Neural cell (in vitro differentiated cells): ENCODE measurements around the gene WNK2. TPM values are rescaled to one million over a fixed set of nuclear protein-coding genes. Genes with fewer than 3 reads are reported as not detected.
A peak's percentile ranks its signal among the peaks of the same experiment; 100 is the strongest.

ENCODE experiments used
- H2AFZ ChIP-seq: fragments of 200-600, 300-800 bp; sonication (generic), shearing (Covaris generic); 2 replicates; pipeline ENCODE4 v1.6.0; 2014; ENCODE audit warnings: low read depth, mild to moderate bottlenecking, antibody characterized with exemption, low read length, moderate library complexity
- H3F3A ChIP-seq: fragments of 200-600 bp; shearing (Covaris generic); 2 replicates; pipeline ENCODE4 v1.6.1; 2016; ENCODE audit warnings: mild to moderate bottlenecking, moderate library complexity, mixed read lengths, antibody characterized with exemption, low read length; ENCODE audit not compliant: insufficient read depth, poor library complexity, severe bottlenecking
- H3K27ac ChIP-seq: fragments of 200-600, 300-800 bp; sonication (generic), shearing (Covaris generic); 2 replicates; pipeline ENCODE4 v1.5.1; 2014; ENCODE audit warnings: mild to moderate bottlenecking, low read length, moderate library complexity
- H3K27me3 ChIP-seq: fragments of 300-800, 200-600 bp; sonication (generic), shearing (Covaris generic); 2 replicates; pipeline ENCODE4 v1.6.0; 2014; ENCODE audit warnings: mild to moderate bottlenecking, low read depth, low read length, moderate library complexity; ENCODE audit not compliant: insufficient read depth
- H3K36me3 ChIP-seq: fragments of 300-800, 200-600 bp; sonication (generic), shearing (Covaris generic); 2 replicates; pipeline ENCODE4 v1.5.1; 2014; ENCODE audit warnings: mild to moderate bottlenecking, antibody characterized with exemption, low read length, moderate library complexity; ENCODE audit not compliant: insufficient read depth
- H3K4me2 ChIP-seq: fragments of 300-800, 200-600 bp; sonication (generic), shearing (Covaris generic); 2 replicates; pipeline ENCODE4 v1.6.0; 2014; ENCODE audit warnings: mild to moderate bottlenecking, low read length
- H3K4me3 ChIP-seq: fragments of 300-800, 200-600 bp; sonication (generic), shearing (Covaris generic); 2 replicates; pipeline ENCODE4 v1.5.1; 2014; ENCODE audit warnings: mild to moderate bottlenecking, low read length, moderate library complexity
- H3K79me2 ChIP-seq: fragments of 200-600 bp; shearing (Covaris generic); replicated peaks from 2 replicates; pipeline ENCODE4 v1.6.0; 2014; ENCODE audit warnings: mild to moderate bottlenecking, low read length, moderate library complexity; ENCODE audit not compliant: insufficient read depth
- H3K9ac ChIP-seq: fragments of 300-800, 200-600 bp; sonication (generic), shearing (Covaris generic); 2 replicates; pipeline ENCODE4 v1.6.1; 2016; ENCODE audit warnings: mild to moderate bottlenecking, low read length, mixed read lengths
- H3K9me2 ChIP-seq: fragments of 200-600 bp; shearing (Covaris generic); 2 replicates; pipeline ENCODE4 v1.6.1; 2016; ENCODE audit warnings: mild to moderate bottlenecking, low read length, mixed read lengths; ENCODE audit not compliant: insufficient read depth
- H3K9me3 ChIP-seq: fragments of 200-600, 300-800 bp; sonication (generic), shearing (Covaris generic); 2 replicates; pipeline ENCODE4 v1.6.1; 2016; ENCODE audit warnings: mild to moderate bottlenecking, mixed run types, low read length, moderate library complexity, mixed read lengths
- H4K20me1 ChIP-seq: fragments of 200-600 bp; shearing (Covaris generic); 2 replicates; pipeline ENCODE4 v1.6.1; 2016; ENCODE audit warnings: mild to moderate bottlenecking, mixed run types; ENCODE audit not compliant: insufficient read depth
- CTCF ChIP-seq: fragments of 450-650 bp; IDR thresholded peaks from 2 replicates; pipeline ENCODE4 v1.5.1; 2014; ENCODE audit warnings: antibody characterized with exemption, mild to moderate bottlenecking, moderate library complexity; ENCODE audit not compliant: poor library complexity, severe bottlenecking
- EP300 ChIP-seq: fragments of 450-650 bp; conservative IDR thresholded peaks from 2 replicates; pipeline ENCODE4 v1.6.1; 2014; ENCODE audit warnings: antibody characterized with exemption, mild to moderate bottlenecking, moderate library complexity; ENCODE audit not compliant: poor library complexity, severe bottlenecking
- EZH2 ChIP-seq: fragments of 200-600, 300-800 bp; shearing (Covaris generic), sonication (generic); IDR thresholded peaks from 2 replicates; pipeline ENCODE4 v1.6.1; 2014; ENCODE audit warnings: antibody characterized with exemption, low read length, borderline replicate concordance, mild to moderate bottlenecking; ENCODE audit not compliant: insufficient read depth, poor library complexity, severe bottlenecking
- MXI1 ChIP-seq: fragments of 450-650 bp; conservative IDR thresholded peaks from 2 replicates; pipeline ENCODE4 v1.6.1; 2014; ENCODE audit warnings: antibody characterized with exemption, mild to moderate bottlenecking; ENCODE audit not compliant: poor library complexity, severe bottlenecking
- POLR2AphosphoS5 ChIP-seq: IDR thresholded peaks from 2 replicates; pipeline ENCODE4 v1.6.1; 2012
- RAD21 ChIP-seq: fragments of 450-650 bp; conservative IDR thresholded peaks from 2 replicates; pipeline ENCODE4 v1.6.1; 2014; ENCODE audit warnings: antibody characterized with exemption, mild to moderate bottlenecking, moderate library complexity
- REST ChIP-seq: IDR thresholded peaks from 2 replicates; pipeline ENCODE4 v1.6.1; 2012; ENCODE audit warnings: borderline replicate concordance
- SMC3 ChIP-seq: fragments of 450-650 bp; conservative IDR thresholded peaks from 2 replicates; pipeline ENCODE4 v1.6.1; 2014; ENCODE audit warnings: antibody characterized with exemption, mild to moderate bottlenecking, moderate library complexity; ENCODE audit not compliant: poor library complexity
- TAF1 ChIP-seq: IDR thresholded peaks from 2 replicates; pipeline ENCODE4 v1.6.1; 2012; ENCODE audit warnings: low read depth
- polyA plus RNA-seq: library from polyadenylated mRNA; depleted of rRNA; stranded (reverse); fragments of >200 nt; gene quantifications from 2 replicates; pipeline ENCODE4 v1.2.3, GENCODE V29; 2014

The WNK2 gene
- polyA plus RNA-seq, 1 donor from 2014 or later: 37.1 TPM

GRCh38 chr9:93184432-93185265 lies 710 bp downstream of the WNK2 start:
- Histone ChIP-seq H2AFZ (peak overlapping the region; percentile 40), H3K27ac (peak overlapping the region; percentile 68), H3F3A (no peaks in the 10 kb centered on the region), H3K9me3 (no peaks in the 10 kb centered on the region), H3K79me2 (peaks cover 46% of the 10 kb centered on the region), H3K4me2 (peak overlapping the region; percentile 35), H3K9me2 (no peaks in the 10 kb centered on the region), H3K9ac (peak overlapping the region; percentile 93), H3K36me3 (no peaks in the 10 kb centered on the region), H4K20me1 (peaks cover 4% of the 10 kb centered on the region), H3K4me3 (peak overlapping the region; percentile 94), H3K27me3 (peaks cover 12% of the 10 kb centered on the region)
- TF ChIP-seq MXI1 (no peak), RAD21 (no peak), EZH2 (no peak), TAF1 (no peak), POLR2AphosphoS5 (no peak), EP300 (no peak), SMC3 (no peak), CTCF (no peak), REST (no peak)

GRCh38 chr9:93185266-93186214 lies 1.6 kb downstream of the WNK2 start:
- Histone ChIP-seq H3K4me2 (peak overlapping the region; percentile 79), H4K20me1 (peaks cover 5% of the 10 kb centered on the region), H3K9me3 (no peaks in the 10 kb centered on the region), H3K36me3 (no peaks in the 10 kb centered on the region), H3K27me3 (peaks cover 12% of the 10 kb centered on the region), H3K4me3 (peak overlapping the region; percentile 74), H3K9me2 (no peaks in the 10 kb centered on the region), H3K9ac (peak overlapping the region; percentile 93), H3K79me2 (peaks cover 46% of the 10 kb centered on the region), H3K27ac (no peak overlapping the region), H2AFZ (no peak overlapping the region), H3F3A (no peaks in the 10 kb centered on the region)
- TF ChIP-seq REST (no peak), MXI1 (no peak), CTCF (no peak), POLR2AphosphoS5 (no peak), EP300 (no peak), TAF1 (no peak), EZH2 (no peak), RAD21 (no peak), SMC3 (no peak)
